Astrocyte (in vitro differentiated cells and primary cell): ENCODE measurements around the gene DIDO1. TPM values are rescaled to one million over a fixed set of nuclear protein-coding genes. Genes with fewer than 3 reads are reported as not detected.

Experiments
- DNase-seq: peaks from one replicate; pipeline ENCODE4 v3.0.0-alpha.2; 2010; ENCODE audit warnings: low read depth
- FAIRE-seq: peaks from 2 replicates; lab custom pipeline; 2011; peaks lifted over from hg19 to GRCh38; lab: Jason Lieb, UNC
- H2AFZ ChIP-seq: 2 replicates; pipeline ENCODE4 v1.6.0; 2012; ENCODE audit warnings: low read depth, low read length, inconsistent platforms
- H3K27ac ChIP-seq: 2 replicates; pipeline ENCODE4 v1.5.1; 2011; ENCODE audit warnings: low read depth, low read length, inconsistent platforms
- H3K27me3 ChIP-seq: 2 replicates; pipeline ENCODE4 v1.6.0; 2011; ENCODE audit warnings: low read length, inconsistent platforms; ENCODE audit not compliant: insufficient read depth
- H3K36me3 ChIP-seq: 2 replicates; pipeline ENCODE4 v1.5.1; 2011; ENCODE audit warnings: low read length, inconsistent platforms; ENCODE audit not compliant: insufficient read depth
- H3K4me1 ChIP-seq: 2 replicates; pipeline ENCODE4 v1.5.1; 2011; ENCODE audit warnings: low read length, inconsistent platforms; ENCODE audit not compliant: insufficient read depth
- H3K4me2 ChIP-seq: 2 replicates; pipeline ENCODE4 v1.6.0; 2012; ENCODE audit warnings: low read length, inconsistent platforms
- H3K4me3 ChIP-seq: 2 replicates; pipeline ENCODE4 v1.5.1; 2011; ENCODE audit warnings: low read depth, mild to moderate bottlenecking, low read length, inconsistent platforms; ENCODE audit not compliant: insufficient read depth
- H3K79me2 ChIP-seq: 2 replicates; pipeline ENCODE4 v1.6.0; 2012; ENCODE audit warnings: mild to moderate bottlenecking, low read length, inconsistent platforms; ENCODE audit not compliant: insufficient read depth
- H3K9ac ChIP-seq: 2 replicates; pipeline ENCODE4 v1.6.0; 2012; ENCODE audit warnings: mild to moderate bottlenecking, low read length, inconsistent platforms
- H3K9me3 ChIP-seq: 2 replicates; pipeline ENCODE4 v1.5.1; 2012; ENCODE audit warnings: low read depth, mild to moderate bottlenecking, low read length, inconsistent platforms; ENCODE audit not compliant: insufficient read depth
- H4K20me1 ChIP-seq: 2 replicates; pipeline ENCODE4 v1.6.0; 2012; ENCODE audit warnings: low read length, inconsistent platforms; ENCODE audit not compliant: insufficient read depth
- H3K27ac Mint-ChIP-seq: one replicate; pipeline ENCODE4 v1.8.0; 2021; ENCODE audit warnings: mild to moderate bottlenecking, mixed read lengths; ENCODE audit not compliant: unreplicated experiment
- H3K27me3 Mint-ChIP-seq: one replicate; pipeline ENCODE4 v1.8.0; 2021; ENCODE audit warnings: low read depth, mixed read lengths; ENCODE audit not compliant: unreplicated experiment
- H3K36me3 Mint-ChIP-seq: one replicate; pipeline ENCODE4 v1.8.0; 2021; ENCODE audit warnings: low read depth, mixed read lengths; ENCODE audit not compliant: unreplicated experiment
- H3K4me1 Mint-ChIP-seq: one replicate; pipeline ENCODE4 v1.8.0; 2021; ENCODE audit warnings: low read depth, mixed read lengths; ENCODE audit not compliant: unreplicated experiment
- H3K4me3 Mint-ChIP-seq: one replicate; pipeline ENCODE4 v1.8.0; 2021; ENCODE audit warnings: mild to moderate bottlenecking, moderate library complexity, mixed read lengths; ENCODE audit not compliant: unreplicated experiment
- H3K9me3 Mint-ChIP-seq: one replicate; pipeline ENCODE4 v1.8.0; 2021; ENCODE audit warnings: mild to moderate bottlenecking, mixed read lengths; ENCODE audit not compliant: unreplicated experiment
- CTCF ChIP-seq: IDR thresholded peaks from 2 replicates; pipeline ENCODE4 v1.5.1; 2011; ENCODE audit warnings: low read depth, mild to moderate bottlenecking, inconsistent platforms, low read length, moderate library complexity; ENCODE audit not compliant: insufficient read depth
- EZH2 ChIP-seq: IDR thresholded peaks from 2 replicates; pipeline ENCODE4 v1.6.1; 2012; ENCODE audit warnings: mild to moderate bottlenecking, low read length, inconsistent platforms; ENCODE audit not compliant: insufficient read depth
- total RNA-seq: library from RNA; stranded (reverse); gene quantifications from 2 replicates; pipeline ENCODE4 v1.2.1, GENCODE V29; 2021

Gene DIDO1
- total RNA-seq, 1 donor from 2014 or later, result 39.0 TPM

DNA sequence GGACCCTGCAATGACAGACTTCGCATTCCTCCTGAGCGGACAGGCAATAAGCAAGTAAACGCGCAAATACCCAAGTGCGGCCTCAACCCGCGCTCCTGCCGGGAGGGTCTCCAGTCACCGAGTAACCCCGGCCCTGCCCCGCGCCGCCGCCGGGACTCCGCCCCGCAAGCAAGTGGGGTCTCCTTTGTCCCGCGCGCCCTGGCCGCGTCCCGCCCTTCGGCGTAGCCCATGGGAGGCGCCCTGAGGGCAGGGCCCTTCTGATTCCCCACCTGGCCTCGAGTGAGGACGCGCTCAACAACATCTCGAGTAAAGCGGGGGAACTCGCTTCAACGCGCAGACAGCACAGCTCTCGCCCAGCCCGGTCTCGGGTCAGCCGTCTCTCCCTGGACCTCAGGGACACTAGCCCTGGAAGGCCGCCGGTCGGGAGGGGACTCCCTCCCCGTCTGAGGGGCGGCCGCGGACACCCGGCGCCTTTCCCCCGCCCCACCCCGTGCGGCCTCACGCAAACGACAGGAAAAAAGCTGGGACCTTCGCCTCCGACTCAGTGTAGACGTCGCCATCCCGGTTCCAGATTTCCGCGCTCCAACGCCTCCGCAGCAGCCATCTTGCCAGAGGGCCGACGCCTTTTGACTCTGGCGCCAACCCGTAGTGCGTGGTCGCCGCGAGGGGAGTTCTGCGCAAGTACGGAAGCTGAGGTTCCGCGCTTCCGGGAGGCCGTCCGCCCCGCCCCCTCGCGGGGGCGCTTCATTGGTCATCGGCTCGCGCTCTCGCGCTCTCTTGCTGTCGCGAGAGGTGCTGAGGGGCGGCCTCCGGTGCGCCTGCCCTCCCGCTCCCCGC lies 11.2 kb upstream of the DIDO1 start:
- Mint-ChIP-seq H3K36me3 (peaks cover 4% of the 10 kb centered on the region), H3K9me3 (no peaks in the 10 kb centered on the region), H3K4me3 (no peak overlapping the region), H3K27me3 (no peaks in the 10 kb centered on the region), H3K4me1 (peaks cover 17% of the 10 kb centered on the region), H3K27ac (peak overlapping the region; percentile 96)
- FAIRE-seq (no peak), DNase-seq (peak; percentile 90)
- Histone ChIP-seq H3K36me3 (peaks cover 6% of the 10 kb centered on the region), H3K27me3 (no peaks in the 10 kb centered on the region), H3K79me2 (peaks cover 93% of the 10 kb centered on the region), H3K4me3 (peak overlapping the region; percentile 80), H3K9me3 (no peaks in the 10 kb centered on the region), H3K4me1 (peaks cover 13% of the 10 kb centered on the region), H2AFZ (peak overlapping the region; percentile 94), H3K9ac (peak overlapping the region; percentile 100), H3K4me2 (peak overlapping the region; percentile 86), H3K27ac (peak overlapping the region; percentile 98), H4K20me1 (peaks cover 78% of the 10 kb centered on the region)
- TF ChIP-seq EZH2, result no peak
- TF ChIP-seq CTCF, result no peak

DNA sequence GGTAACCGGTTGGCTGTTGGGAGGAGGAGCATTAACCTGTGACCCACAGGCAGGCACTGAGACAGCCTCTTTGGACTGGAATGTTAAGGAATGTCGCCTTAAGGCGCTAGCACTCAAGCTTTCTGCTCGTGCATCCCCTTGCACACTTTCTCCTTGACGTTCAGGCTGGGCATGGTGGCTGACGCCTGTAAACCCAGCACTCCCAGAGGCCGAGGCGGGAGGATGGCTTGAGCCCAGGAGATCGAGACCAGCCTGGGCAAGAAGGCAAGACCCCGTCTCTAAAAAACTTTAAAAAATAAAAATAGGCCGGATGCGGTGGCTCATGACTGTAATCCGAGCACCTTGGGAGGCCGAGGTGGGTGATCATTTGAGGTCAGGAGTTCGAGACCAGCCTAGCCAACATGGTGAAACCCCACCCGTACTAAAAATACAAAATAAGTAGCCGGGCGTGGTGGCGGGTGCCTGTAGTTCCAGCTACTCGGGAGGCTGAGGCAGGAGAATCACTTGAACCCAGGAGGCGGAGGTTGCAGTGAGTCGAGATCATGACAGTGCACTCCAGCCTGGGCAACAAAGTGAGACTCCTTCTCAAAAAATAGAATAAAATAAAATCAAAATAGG lies 9.8 kb upstream of the DIDO1 start:
- H2AFZ ChIP-seq, result no peak overlapping the region
- H3K36me3 ChIP-seq, result peaks cover 5% of the 10 kb centered on the region
- peaks cover 78% of the 10 kb centered on the region for H4K20me1 ChIP-seq
- H3K4me3 ChIP-seq, result peak overlapping the region; percentile 80
- Mint-ChIP-seq H3K36me3 (peaks cover 5% of the 10 kb centered on the region), H3K27ac (no peak overlapping the region), H3K9me3 (no peaks in the 10 kb centered on the region), H3K4me3 (no peak overlapping the region), H3K4me1 (peaks cover 11% of the 10 kb centered on the region), H3K27me3 (no peaks in the 10 kb centered on the region)
- H3K9me3 ChIP-seq, result no peaks in the 10 kb centered on the region
- FAIRE-seq (no peak), DNase-seq (no peak)
- no peaks in the 10 kb centered on the region for H3K27me3 ChIP-seq
- peak overlapping the region; percentile 100 for H3K9ac ChIP-seq
- peak overlapping the region; percentile 98 for H3K27ac ChIP-seq
- H3K4me1 ChIP-seq, result peaks cover 13% of the 10 kb centered on the region
- TF ChIP-seq EZH2 (no peak), CTCF (no peak)
- peak overlapping the region; percentile 86 for H3K4me2 ChIP-seq
- peaks cover 93% of the 10 kb centered on the region for H3K79me2 ChIP-seq
